Measurements from ENCODE around the gene LRRC3.

Gene LRRC3

DNA sequence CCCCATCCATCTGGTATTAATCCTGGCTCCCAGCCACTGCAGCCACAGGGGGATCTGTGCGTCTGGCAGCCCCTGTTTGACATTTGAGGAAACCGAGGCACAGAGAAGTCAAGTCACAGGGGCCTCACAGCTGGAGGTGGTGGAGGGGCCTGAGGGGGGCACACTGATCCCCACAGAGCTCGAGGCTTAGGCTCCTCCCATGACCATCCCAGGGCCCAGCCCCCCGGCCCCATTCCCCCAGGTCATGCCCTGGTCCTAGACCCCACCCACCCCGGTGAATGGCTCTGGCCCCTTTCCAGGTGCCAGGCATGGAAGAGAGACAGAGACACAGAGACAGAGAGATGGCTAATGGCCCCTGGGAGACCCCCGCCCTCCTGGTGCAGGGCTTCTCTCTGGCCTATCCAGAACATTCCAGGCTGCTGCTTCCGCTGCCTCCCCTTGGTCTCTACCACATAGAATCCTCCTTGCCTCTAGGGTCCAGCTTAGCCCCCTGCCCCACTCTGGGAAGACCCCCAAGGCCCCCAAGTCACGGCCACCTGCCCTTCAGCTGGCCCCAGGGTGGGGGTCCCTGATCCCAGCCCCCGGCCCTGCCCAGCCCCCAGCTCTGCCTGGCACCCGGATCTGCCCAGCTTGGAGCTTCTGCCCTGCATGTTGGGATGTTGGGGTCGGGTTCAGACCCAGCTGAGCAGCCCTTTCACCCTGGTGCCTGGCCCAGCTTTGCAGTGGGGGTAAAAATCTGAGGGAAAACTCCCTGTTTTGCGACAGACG is 29.2 kb upstream of the LRRC3 start (continued):
- TF ChIP-seq TSHZ2 (CRISPR knock-in tag; IDR thresholded peaks at IDR 0.05): no peak
- no peak for TF ChIP-seq BACH2 (CRISPR knock-in tag; IDR thresholded peaks at IDR 0.05; ENCODE audit: borderline replicate concordance)
- no peak for TF ChIP-seq ZFP3 (CRISPR knock-in tag; IDR thresholded peaks at IDR 0.05)
- no peak for TF ChIP-seq ZC3H10 (CRISPR knock-in tag; IDR thresholded peaks at IDR 0.05)
- no peak for TF ChIP-seq TOX (CRISPR knock-in tag; IDR thresholded peaks at IDR 0.05; ENCODE audit: borderline replicate concordance)
- no peak for TF ChIP-seq ESRRG (CRISPR knock-in tag; IDR thresholded peaks at IDR 0.05)
- TF ChIP-seq ZFP30 (CRISPR knock-in tag; IDR thresholded peaks at IDR 0.05): no peak
- TF ChIP-seq PPARA (CRISPR knock-in tag; IDR thresholded peaks at IDR 0.05; ENCODE audit: borderline replicate concordance): no peak
- TF ChIP-seq, protein P1, sequence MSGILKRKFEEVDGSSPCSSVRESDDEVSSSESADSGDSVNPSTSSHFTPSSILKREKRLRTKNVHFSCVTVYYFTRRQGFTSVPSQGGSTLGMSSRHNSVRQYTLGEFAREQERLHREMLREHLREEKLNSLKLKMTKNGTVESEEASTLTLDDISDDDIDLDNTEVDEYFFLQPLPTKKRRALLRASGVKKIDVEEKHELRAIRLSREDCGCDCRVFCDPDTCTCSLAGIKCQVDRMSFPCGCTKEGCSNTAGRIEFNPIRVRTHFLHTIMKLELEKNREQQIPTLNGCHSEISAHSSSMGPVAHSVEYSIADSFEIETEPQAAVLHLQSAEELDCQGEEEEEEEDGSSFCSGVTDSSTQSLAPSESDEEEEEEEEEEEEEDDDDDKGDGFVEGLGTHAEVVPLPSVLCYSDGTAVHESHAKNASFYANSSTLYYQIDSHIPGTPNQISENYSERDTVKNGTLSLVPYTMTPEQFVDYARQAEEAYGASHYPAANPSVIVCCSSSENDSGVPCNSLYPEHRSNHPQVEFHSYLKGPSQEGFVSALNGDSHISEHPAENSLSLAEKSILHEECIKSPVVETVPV (CRISPR knock-in tag; IDR thresholded peaks at IDR 0.05): no peak

DNA sequence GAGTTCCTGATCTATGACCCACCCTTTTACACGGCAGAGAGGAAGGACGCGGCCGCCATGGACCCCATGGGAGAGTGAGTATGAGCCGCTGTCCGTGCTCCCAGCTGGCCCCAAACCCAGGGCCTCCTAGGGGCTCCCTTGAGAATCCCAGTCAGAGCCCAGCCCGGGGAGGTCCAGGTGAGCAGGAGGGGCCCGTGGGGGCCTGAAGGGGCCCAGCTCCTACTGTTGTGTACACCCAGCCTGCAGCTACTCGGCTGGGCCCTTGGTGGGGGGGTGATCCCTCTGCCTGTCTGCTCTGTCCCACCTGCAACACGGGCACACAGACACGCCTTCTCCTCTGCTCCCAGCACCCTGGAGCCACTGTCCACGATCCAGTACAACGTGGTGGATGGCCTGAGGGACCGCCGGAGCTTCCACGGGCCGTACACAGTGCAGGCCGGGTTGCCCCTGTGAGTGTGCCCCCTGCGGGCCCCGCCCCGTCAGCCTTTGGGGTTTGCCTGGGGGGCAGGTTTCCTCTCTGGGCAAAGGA is 28.6 kb upstream of the LRRC3 start:
- no peak for ATAC-seq
- TF ChIP-seq ZNF565 (CRISPR knock-in tag; conservative IDR thresholded peaks at IDR 0.05; ENCODE audit: low read depth) (no peak), OSR1 (CRISPR knock-in tag; IDR thresholded peaks at IDR 0.05) (no peak), ZFP3 (CRISPR knock-in tag; IDR thresholded peaks at IDR 0.05) (no peak), CREB5 (CRISPR knock-in tag; IDR thresholded peaks at IDR 0.05; ENCODE audit: low read depth) (no peak), ARNTL (CRISPR knock-in tag; IDR thresholded peaks at IDR 0.05; ENCODE audit: borderline replicate concordance, low read depth) (no peak), BACH2 (CRISPR knock-in tag; IDR thresholded peaks at IDR 0.05; ENCODE audit: borderline replicate concordance) (no peak), ZC3H10 (CRISPR knock-in tag; IDR thresholded peaks at IDR 0.05) (no peak), GLIS3 (CRISPR knock-in tag; IDR thresholded peaks at IDR 0.05) (no peak), POU6F1 (CRISPR knock-in tag; IDR thresholded peaks at IDR 0.05; ENCODE audit: borderline replicate concordance, low read depth) (no peak), ZNF70 (CRISPR knock-in tag; IDR thresholded peaks at IDR 0.05) (no peak), ZFP30 (CRISPR knock-in tag; IDR thresholded peaks at IDR 0.05) (no peak), ZNF8 (CRISPR knock-in tag; IDR thresholded peaks at IDR 0.05) (no peak), TSHZ2 (CRISPR knock-in tag; IDR thresholded peaks at IDR 0.05) (no peak)
